ENCODE data around the gene P3H2.
"Not testable (repeated sequence)": the region's sequence is repeated elsewhere in the genome, so short reads cannot be mapped to it uniquely, and the experiment has no call there.

Gene P3H2

GRCh38 chr3:189961522-189962161, 159.1 kb downstream of the P3H2 start:
- H3K4me1 ChIP-seq (ENCODE audit: insufficient read depth, low read length), result peaks cover 3% of the 10 kb centered on the region; the same call in 1 of the 2 replicates
- no peaks in the 10 kb centered on the region for H3K27me3 ChIP-seq (ENCODE audit: insufficient read depth, low read length)
- H3K36me3 ChIP-seq (ENCODE audit: insufficient read depth, low read length), result peaks cover 8% of the 10 kb centered on the region; the same call in 1 of the 2 replicates
- H3K4me3 ChIP-seq (ENCODE audit: low read length), result no peak overlapping the region
- no peak overlapping the region for H3K9ac ChIP-seq (ENCODE audit: low read depth, low read length)
- 11% methylated on average over 8 of the region's 8 CpGs for WGBS
- no peak overlapping the region for H3K27ac ChIP-seq (ENCODE audit: low read depth, low read length)
- no peaks in the 10 kb centered on the region for H3K9me3 ChIP-seq (ENCODE audit: insufficient read depth, low read depth, low read length)

DNA sequence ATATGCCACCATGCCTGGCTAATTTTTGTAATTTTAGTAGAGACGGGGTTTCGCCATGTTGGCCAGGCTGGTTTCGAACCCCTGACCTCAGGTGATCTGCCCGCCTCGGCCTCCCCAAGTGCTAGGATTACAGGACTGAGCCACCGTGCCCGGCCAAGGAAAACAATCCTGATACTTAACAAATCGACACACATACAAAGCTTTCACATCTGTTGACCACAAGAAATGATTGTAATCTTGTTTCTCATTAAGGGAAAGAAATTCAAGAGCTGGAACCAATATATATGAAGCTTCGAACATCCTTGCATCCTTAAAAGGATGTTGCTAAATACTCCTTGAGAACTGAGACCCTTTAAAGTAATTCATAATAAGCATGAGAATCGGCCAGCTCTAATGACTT, 159.6 kb downstream of the P3H2 start:
- H3K4me3 ChIP-seq (ENCODE audit: low read length), result not testable (repeated sequence)

DNA sequence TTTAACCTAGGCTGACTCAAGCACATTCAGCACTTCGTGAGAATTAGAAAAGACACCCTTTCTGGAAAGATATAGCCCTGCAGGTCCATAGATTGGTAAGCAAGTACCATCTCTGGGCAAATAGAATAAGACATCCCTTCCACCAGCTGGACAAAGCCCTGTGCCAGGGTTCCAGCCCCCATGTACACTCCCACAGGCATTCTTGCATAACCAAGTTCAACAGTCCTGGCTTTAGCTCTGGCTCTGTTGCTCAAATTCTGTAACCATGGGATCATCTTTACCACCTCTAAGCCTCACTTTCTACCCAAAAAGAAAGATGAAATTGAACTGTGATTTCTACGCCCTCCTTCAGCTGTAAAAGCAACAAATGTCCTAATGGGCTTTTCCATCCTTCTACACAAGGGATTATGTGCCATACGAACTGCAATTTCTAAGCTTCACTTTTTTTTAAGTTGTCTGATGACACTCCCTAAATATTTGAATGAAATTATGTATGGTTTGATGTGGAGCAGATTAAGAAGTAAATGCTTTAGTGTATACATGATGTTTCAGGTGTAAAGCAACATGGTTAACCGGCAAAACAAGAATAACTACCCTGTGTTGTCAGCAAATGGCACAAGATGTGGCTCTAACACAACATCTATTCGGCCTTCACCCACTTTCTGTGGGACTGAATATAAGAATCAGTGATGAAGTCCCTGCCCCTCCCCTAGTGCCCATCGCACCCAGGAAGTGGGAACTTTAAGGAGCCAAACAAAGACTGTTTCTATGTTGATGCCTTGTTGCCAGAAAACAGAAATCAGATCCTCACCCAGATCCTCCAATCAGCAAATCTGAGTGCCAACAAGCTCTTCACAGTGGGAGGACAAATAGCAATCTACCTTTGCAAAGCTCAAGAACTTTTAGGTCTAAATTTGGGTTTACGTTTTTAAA, 165.7 kb downstream of the P3H2 start:
- Histone ChIP-seq H3K27ac (ENCODE audit: low read depth, low read length) (no peak overlapping the region), H3K36me3 (ENCODE audit: insufficient read depth, low read length) (no peaks in the 10 kb centered on the region), H3K9me3 (ENCODE audit: insufficient read depth, low read depth, low read length) (no peaks in the 10 kb centered on the region), H3K4me1 (ENCODE audit: insufficient read depth, low read length) (no peaks in the 10 kb centered on the region), H3K27me3 (ENCODE audit: insufficient read depth, low read length) (no peaks in the 10 kb centered on the region), H3K9ac (ENCODE audit: low read depth, low read length) (no peak overlapping the region), H3K4me3 (ENCODE audit: low read length) (no peak overlapping the region)
- 88% methylated on average over 7 of the region's 7 CpGs for WGBS

More for the DNA sequence above, 159.6 kb downstream of the P3H2 start:
- not testable (repeated sequence) for H3K9me3 ChIP-seq (ENCODE audit: insufficient read depth, low read depth, low read length); H3K27ac ChIP-seq (ENCODE audit: low read depth, low read length); H3K4me1 ChIP-seq (ENCODE audit: insufficient read depth, low read length); H3K9ac ChIP-seq (ENCODE audit: low read depth, low read length); H3K27me3 ChIP-seq (ENCODE audit: insufficient read depth, low read length); H3K36me3 ChIP-seq (ENCODE audit: insufficient read depth, low read length)
- 89% methylated on average over 10 of the region's 10 CpGs for WGBS

GRCh38 chr3:189953551-189953950, 167.1 kb downstream of the P3H2 start:
- Histone ChIP-seq H3K36me3 (ENCODE audit: insufficient read depth, low read length) (no peaks in the 10 kb centered on the region), H3K27me3 (ENCODE audit: insufficient read depth, low read length) (no peaks in the 10 kb centered on the region), H3K9ac (ENCODE audit: low read depth, low read length) (no peak overlapping the region), H3K4me3 (ENCODE audit: low read length) (no peak overlapping the region), H3K4me1 (ENCODE audit: insufficient read depth, low read length) (no peaks in the 10 kb centered on the region), H3K9me3 (ENCODE audit: insufficient read depth, low read depth, low read length) (no peaks in the 10 kb centered on the region), H3K27ac (ENCODE audit: low read depth, low read length) (no peak overlapping the region)
- 94% methylated on average over 4 of the region's 4 CpGs for WGBS

DNA sequence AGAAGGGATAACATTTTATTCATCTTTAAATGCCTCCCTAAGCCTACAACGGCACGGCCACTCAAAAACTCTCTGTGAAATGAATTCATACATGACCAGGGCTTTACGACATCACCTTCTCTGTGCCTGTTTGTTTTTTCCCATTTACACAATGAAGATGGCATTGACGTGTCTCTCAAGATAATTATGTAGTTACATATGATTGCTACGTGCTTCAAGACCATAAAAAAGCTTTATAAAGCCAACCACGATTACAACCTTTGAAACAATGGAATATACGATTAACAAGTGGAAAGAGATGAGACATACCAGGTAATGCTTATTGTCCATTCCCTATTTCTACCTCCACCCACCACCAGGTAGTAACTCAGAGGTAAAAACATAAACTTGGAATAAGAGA, 168.4 kb downstream of the P3H2 start:
- H3K36me3 ChIP-seq (ENCODE audit: insufficient read depth, low read length), result no peaks in the 10 kb centered on the region
- no peak overlapping the region for H3K27ac ChIP-seq (ENCODE audit: low read depth, low read length)
- WGBS, result 93% methylated on average over 5 of the region's 7 CpGs
- H3K27me3 ChIP-seq (ENCODE audit: insufficient read depth, low read length), result no peaks in the 10 kb centered on the region
- H3K9me3 ChIP-seq (ENCODE audit: insufficient read depth, low read depth, low read length), result no peaks in the 10 kb centered on the region
- H3K4me3 ChIP-seq (ENCODE audit: low read length), result no peak overlapping the region
- no peak overlapping the region for H3K9ac ChIP-seq (ENCODE audit: low read depth, low read length)
- H3K4me1 ChIP-seq (ENCODE audit: insufficient read depth, low read length), result no peaks in the 10 kb centered on the region

DNA sequence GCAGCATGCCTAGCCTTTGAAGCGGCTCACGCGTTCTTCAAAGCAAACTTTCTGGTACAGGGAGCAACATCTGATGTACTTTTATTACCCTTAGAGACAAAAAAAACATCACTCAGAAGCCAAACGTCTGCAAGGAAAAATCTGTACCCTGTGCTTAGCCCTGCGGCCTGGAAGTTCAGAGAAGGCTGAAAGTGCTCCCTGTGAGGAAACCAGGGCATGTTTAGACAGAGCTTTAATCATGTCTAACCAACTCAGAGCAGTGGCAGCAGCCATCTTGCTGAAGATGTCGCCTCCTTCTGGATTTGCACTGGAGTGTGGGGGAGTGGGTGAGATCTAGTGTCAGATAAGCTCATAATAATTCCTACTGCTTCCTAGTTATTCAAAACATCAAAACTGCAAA, 170.4 kb downstream of the P3H2 start:
- H3K4me1 ChIP-seq (ENCODE audit: insufficient read depth, low read length), result no peaks in the 10 kb centered on the region
- H3K9ac ChIP-seq (ENCODE audit: low read depth, low read length), result no peak overlapping the region
- no peaks in the 10 kb centered on the region for H3K27me3 ChIP-seq (ENCODE audit: insufficient read depth, low read length)
- H3K27ac ChIP-seq (ENCODE audit: low read depth, low read length), result no peak overlapping the region
- no peaks in the 10 kb centered on the region for H3K9me3 ChIP-seq (ENCODE audit: insufficient read depth, low read depth, low read length)
- 81% methylated on average over 5 of the region's 6 CpGs for WGBS
- H3K4me3 ChIP-seq (ENCODE audit: low read length), result no peak overlapping the region
- no peaks in the 10 kb centered on the region for H3K36me3 ChIP-seq (ENCODE audit: insufficient read depth, low read length)

DNA sequence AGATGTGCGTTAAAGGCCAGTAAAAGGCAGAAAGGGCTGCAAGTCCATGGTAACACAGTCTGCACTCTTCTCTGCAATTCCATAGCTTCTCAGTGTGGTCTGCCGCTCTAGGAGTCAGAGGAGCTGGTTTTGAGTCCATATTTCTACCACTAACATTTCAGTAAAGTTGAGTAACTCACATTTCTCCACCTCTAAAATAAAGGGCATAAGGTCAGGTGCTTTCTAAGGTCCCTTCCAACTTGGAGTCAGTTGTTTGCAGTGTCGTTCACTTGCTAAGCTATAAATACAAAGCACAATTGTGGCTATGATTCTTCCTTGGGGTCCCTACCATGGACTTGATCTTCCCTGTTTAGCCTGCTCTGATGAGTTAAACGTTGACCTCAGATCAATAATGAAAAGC, 171.1 kb downstream of the P3H2 start:
- WGBS, result 94% methylated on average over 4 of the region's 4 CpGs
- no peak overlapping the region for H3K4me3 ChIP-seq (ENCODE audit: low read length)
- no peaks in the 10 kb centered on the region for H3K36me3 ChIP-seq (ENCODE audit: insufficient read depth, low read length)
- no peak overlapping the region for H3K9ac ChIP-seq (ENCODE audit: low read depth, low read length)
- H3K9me3 ChIP-seq (ENCODE audit: insufficient read depth, low read depth, low read length), result no peaks in the 10 kb centered on the region
- H3K27me3 ChIP-seq (ENCODE audit: insufficient read depth, low read length), result no peaks in the 10 kb centered on the region
- H3K27ac ChIP-seq (ENCODE audit: low read depth, low read length), result no peak overlapping the region
- no peaks in the 10 kb centered on the region for H3K4me1 ChIP-seq (ENCODE audit: insufficient read depth, low read length)

DNA sequence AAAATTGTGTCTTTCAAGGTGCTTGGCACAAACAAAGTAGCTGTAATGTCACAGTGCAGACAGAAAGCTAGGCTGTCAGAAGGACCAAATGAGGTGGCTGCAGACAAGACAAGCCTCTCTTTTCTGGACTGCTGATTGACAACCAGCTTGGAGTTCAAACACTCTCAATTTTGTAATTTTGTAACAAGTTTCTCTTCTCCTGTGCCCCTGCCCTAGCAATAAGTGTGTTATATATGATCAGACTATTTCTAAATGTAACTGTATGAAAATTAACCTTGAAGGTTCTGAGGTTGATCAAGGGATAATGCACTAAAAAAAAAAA, 172.0 kb downstream of the P3H2 start:
- no peaks in the 10 kb centered on the region for H3K9me3 ChIP-seq (ENCODE audit: insufficient read depth, low read depth, low read length)
- H3K27ac ChIP-seq (ENCODE audit: low read depth, low read length), result no peak overlapping the region
- no peaks in the 10 kb centered on the region for H3K36me3 ChIP-seq (ENCODE audit: insufficient read depth, low read length)
- no peak overlapping the region for H3K9ac ChIP-seq (ENCODE audit: low read depth, low read length)
- H3K27me3 ChIP-seq (ENCODE audit: insufficient read depth, low read length), result no peaks in the 10 kb centered on the region
- H3K4me1 ChIP-seq (ENCODE audit: insufficient read depth, low read length), result no peaks in the 10 kb centered on the region
- no peak overlapping the region for H3K4me3 ChIP-seq (ENCODE audit: low read length)

DNA sequence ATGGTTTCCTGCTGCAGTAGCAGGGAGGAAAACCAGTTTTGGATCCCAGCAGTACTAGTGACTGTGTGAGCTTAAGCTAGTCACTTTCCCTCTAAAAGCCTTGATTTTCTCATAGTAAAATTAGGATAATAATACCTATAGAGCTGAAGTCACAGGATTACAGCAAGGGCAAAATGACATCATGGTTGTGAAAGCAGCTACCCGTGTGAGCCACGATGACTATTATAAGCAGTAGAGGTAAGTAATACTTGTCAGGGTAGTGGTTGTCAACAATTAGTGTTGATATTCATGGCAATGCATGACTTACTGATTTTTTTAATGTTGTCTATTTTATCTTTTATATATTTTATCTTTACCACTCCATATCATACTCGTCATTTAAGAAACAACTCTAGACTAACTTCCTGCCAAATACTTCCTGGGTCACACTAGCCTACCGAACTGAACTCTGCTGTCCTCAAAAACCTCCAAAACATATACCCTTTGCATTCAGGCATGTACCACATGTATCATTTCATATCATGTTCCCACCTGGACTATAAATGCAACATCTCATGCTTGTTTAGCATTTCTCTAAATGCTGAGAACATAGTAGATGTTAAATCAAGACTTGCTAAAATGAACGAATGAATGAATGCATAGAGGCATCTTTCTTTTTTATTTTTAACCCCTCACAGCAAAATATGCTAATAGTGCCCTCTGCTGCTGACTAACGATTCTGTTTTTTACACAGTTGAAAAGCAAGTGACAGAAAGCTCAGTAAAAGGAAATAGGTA, 172.6 kb downstream of the P3H2 start:
- no peak overlapping the region for H3K4me3 ChIP-seq (ENCODE audit: low read length)
- H3K36me3 ChIP-seq (ENCODE audit: insufficient read depth, low read length), result no peaks in the 10 kb centered on the region
- no peak overlapping the region for H3K9ac ChIP-seq (ENCODE audit: low read depth, low read length)
- no peaks in the 10 kb centered on the region for H3K9me3 ChIP-seq (ENCODE audit: insufficient read depth, low read depth, low read length)
- no peak overlapping the region for H3K27ac ChIP-seq (ENCODE audit: low read depth, low read length)
- no peaks in the 10 kb centered on the region for H3K4me1 ChIP-seq (ENCODE audit: insufficient read depth, low read length)
- WGBS, result 63% methylated on average over 6 of the region's 6 CpGs
- no peaks in the 10 kb centered on the region for H3K27me3 ChIP-seq (ENCODE audit: insufficient read depth, low read length)

DNA sequence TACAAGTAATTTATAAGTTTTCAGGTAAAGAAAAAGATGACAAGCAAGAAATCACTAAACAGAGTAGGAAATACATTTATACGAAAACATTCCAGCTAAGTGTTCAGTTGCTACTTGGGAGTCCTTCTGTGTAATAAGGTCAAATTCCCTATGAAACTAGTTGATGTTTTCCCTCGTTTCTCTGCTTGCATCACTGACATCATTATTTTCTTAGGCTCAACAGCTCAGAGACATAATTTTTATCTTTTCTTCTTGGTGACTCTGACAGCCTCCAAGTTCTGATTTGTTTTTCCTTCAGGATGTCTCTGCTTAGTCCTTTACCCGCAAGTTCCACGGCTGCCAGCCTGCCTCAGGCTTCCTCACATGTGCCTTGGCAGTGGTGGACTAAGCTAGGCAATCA, 173.6 kb downstream of the P3H2 start:
- 92% methylated on average over 4 of the region's 4 CpGs for WGBS
- Histone ChIP-seq H3K27me3 (ENCODE audit: insufficient read depth, low read length) (no peaks in the 10 kb centered on the region), H3K9ac (ENCODE audit: low read depth, low read length) (no peak overlapping the region)

More for the DNA sequence above, 173.6 kb downstream of the P3H2 start:
- Histone ChIP-seq H3K4me3 (ENCODE audit: low read length) (no peak overlapping the region), H3K4me1 (ENCODE audit: insufficient read depth, low read length) (no peaks in the 10 kb centered on the region; the same call in 1 of the 2 replicates), H3K36me3 (ENCODE audit: insufficient read depth, low read length) (no peaks in the 10 kb centered on the region), H3K9me3 (ENCODE audit: insufficient read depth, low read depth, low read length) (no peaks in the 10 kb centered on the region), H3K27ac (ENCODE audit: low read depth, low read length) (no peak overlapping the region)
